SH-SY5Y (cell line): ENCODE data around the gene PI4K2B.

Experiments
- GATA2 ChIP-seq: IDR thresholded peaks from 2 replicates; pipeline ENCODE4 v1.6.1; 2011; ENCODE audit warnings: mild to moderate bottlenecking, low read depth, low read length
- GATA3 ChIP-seq: IDR thresholded peaks from 2 replicates; pipeline ENCODE4 v1.6.1; 2011; ENCODE audit warnings: low read depth, mild to moderate bottlenecking, low read length, moderate library complexity

- no peak for TF ChIP-seq GATA2
- TF ChIP-seq GATA3 = no peak
These were observed 13.1 kb downstream of the PI4K2B start for GRCh38 chr4:25246680-25247611.
